RWPE2 (cell line): ENCODE data around the gene PDE9A.
A peak's percentile ranks its signal among the peaks of the same experiment; 100 is the strongest.

Experiments used
- ATAC-seq: fragments of 200-7000 bp; cut with Tn5 transposase; 3 replicates; pipeline ENCODE4 v1.9.1; 2021; ENCODE audit warnings: low read depth
- DNase-seq: peaks from one replicate; pipeline ENCODE4 v3.0.0-alpha.2; 2020; ENCODE audit warnings: low spot score
- H3K27ac ChIP-seq: fragments of 450-650 bp; 2 replicates; pipeline ENCODE4 v1.5.1; 2017; ENCODE audit warnings: mild to moderate bottlenecking; ENCODE audit not compliant: poor library complexity, severe bottlenecking
- H3K27me3 ChIP-seq: fragments of 250-450 bp; sonication (Bioruptor Pico); 2 replicates; pipeline ENCODE4 v1.5.1; 2021; ENCODE audit warnings: mild to moderate bottlenecking, moderate library complexity; ENCODE audit not compliant: insufficient read depth, poor library complexity, severe bottlenecking
- H3K36me3 ChIP-seq: fragments of 250-450 bp; sonication (Bioruptor Pico); 2 replicates; pipeline ENCODE4 v1.5.1; 2020; ENCODE audit warnings: low read depth, mild to moderate bottlenecking, moderate library complexity
- H3K4me1 ChIP-seq: fragments of 250-450 bp; sonication (Bioruptor Pico); 2 replicates; pipeline ENCODE4 v1.5.1; 2021; ENCODE audit warnings: mild to moderate bottlenecking, moderate library complexity; ENCODE audit not compliant: insufficient read depth, poor library complexity, severe bottlenecking
- H3K4me3 ChIP-seq: fragments of 250-450 bp; sonication (Bioruptor Pico); 2 replicates; pipeline ENCODE4 v1.5.1; 2021; ENCODE audit warnings: mild to moderate bottlenecking, moderate library complexity; ENCODE audit not compliant: severe bottlenecking
- H3K9me3 ChIP-seq: fragments of 250-450 bp; sonication (Bioruptor Pico); 2 replicates; pipeline ENCODE4 v1.5.1; 2021; ENCODE audit warnings: mild to moderate bottlenecking, moderate library complexity; ENCODE audit not compliant: severe bottlenecking
- CTCF ChIP-seq: fragments of 450-650 bp; IDR thresholded peaks from one replicate; pipeline ENCODE4 v1.5.1; 2017; ENCODE audit warnings: mild to moderate bottlenecking, moderate library complexity; ENCODE audit not compliant: poor library complexity, severe bottlenecking

Gene PDE9A

GRCh38 chr21:42769183-42769819, 115.9 kb downstream of the PDE9A start:
- TF ChIP-seq CTCF = no peak
- H3K27ac ChIP-seq = no peak overlapping the region
- H3K9me3 ChIP-seq = no peaks in the 10 kb centered on the region
- DNase-seq (no peak), ATAC-seq (no peak)
- H3K27me3 ChIP-seq = no peaks in the 10 kb centered on the region
- H3K36me3 ChIP-seq = no peaks in the 10 kb centered on the region; the same call in 1 of the 2 replicates
- H3K4me3 ChIP-seq = no peak overlapping the region
- no peaks in the 10 kb centered on the region for H3K4me1 ChIP-seq

- Histone ChIP-seq H3K4me1 (no peaks in the 10 kb centered on the region), H3K27me3 (no peaks in the 10 kb centered on the region), H3K9me3 (no peaks in the 10 kb centered on the region), H3K27ac (no peak overlapping the region), H3K36me3 (no peaks in the 10 kb centered on the region; the same call in 1 of the 2 replicates), H3K4me3 (no peak overlapping the region)
- DNase-seq (no peak), ATAC-seq (no peak)
- no peak for TF ChIP-seq CTCF
Observed at GRCh38 chr21:42769820-42770716, 116.6 kb downstream of the PDE9A start.

GRCh38 chr21:42770717-42771502, 117.5 kb downstream of the PDE9A start:
- Histone ChIP-seq H3K36me3 (no peaks in the 10 kb centered on the region; the same call in 1 of the 2 replicates), H3K9me3 (no peaks in the 10 kb centered on the region), H3K27ac (no peak overlapping the region), H3K4me1 (no peaks in the 10 kb centered on the region), H3K4me3 (no peak overlapping the region), H3K27me3 (no peaks in the 10 kb centered on the region)
- no peak for ATAC-seq
- DNase-seq = peak; percentile 49
- TF ChIP-seq CTCF = no peak

GRCh38 chr21:42771503-42771805, 118.0 kb downstream of the PDE9A start:
- H3K36me3 ChIP-seq = no peaks in the 10 kb centered on the region; the same call in 1 of the 2 replicates

More at GRCh38 chr21:42771503-42771805, 118.0 kb downstream of the PDE9A start:
- H3K27me3 ChIP-seq = no peaks in the 10 kb centered on the region
- DNase-seq (no peak), ATAC-seq (no peak)
- H3K9me3 ChIP-seq = no peaks in the 10 kb centered on the region
- no peak overlapping the region for H3K4me3 ChIP-seq
- no peaks in the 10 kb centered on the region for H3K4me1 ChIP-seq
- no peak for TF ChIP-seq CTCF
- no peak overlapping the region for H3K27ac ChIP-seq
